Right renal cortex interstitium (tissue), 3 donors: ENCODE measurements around the gene PMAIP1. TPM values are rescaled to one million over a fixed set of nuclear protein-coding genes. Genes with fewer than 3 reads are reported as not detected.
"Not testable (repeated sequence)": the region's sequence is repeated elsewhere in the genome, so short reads cannot be mapped to it uniquely, and the experiment has no call there.

Experiments
- DNase-seq, 3 donors: peaks; one replicate each; pipeline ENCODE4 v3.0.0-alpha.2; 2013; ENCODE audit warnings: low read depth in 3 of 3, low spot score in 2 of 3
- polyA plus RNA-seq, 3 donors: library from polyadenylated mRNA; unstranded; fragments of 120-200 nt; gene quantifications; one replicate each; pipeline ENCODE4 v1.2.1, GENCODE V29; 2013; ENCODE audit not compliant: insufficient read length in 3 of 3

Gene PMAIP1
- polyA plus RNA-seq, 3 donors, result 3.1 to 3.8 (median 3.2) TPM

DNA sequence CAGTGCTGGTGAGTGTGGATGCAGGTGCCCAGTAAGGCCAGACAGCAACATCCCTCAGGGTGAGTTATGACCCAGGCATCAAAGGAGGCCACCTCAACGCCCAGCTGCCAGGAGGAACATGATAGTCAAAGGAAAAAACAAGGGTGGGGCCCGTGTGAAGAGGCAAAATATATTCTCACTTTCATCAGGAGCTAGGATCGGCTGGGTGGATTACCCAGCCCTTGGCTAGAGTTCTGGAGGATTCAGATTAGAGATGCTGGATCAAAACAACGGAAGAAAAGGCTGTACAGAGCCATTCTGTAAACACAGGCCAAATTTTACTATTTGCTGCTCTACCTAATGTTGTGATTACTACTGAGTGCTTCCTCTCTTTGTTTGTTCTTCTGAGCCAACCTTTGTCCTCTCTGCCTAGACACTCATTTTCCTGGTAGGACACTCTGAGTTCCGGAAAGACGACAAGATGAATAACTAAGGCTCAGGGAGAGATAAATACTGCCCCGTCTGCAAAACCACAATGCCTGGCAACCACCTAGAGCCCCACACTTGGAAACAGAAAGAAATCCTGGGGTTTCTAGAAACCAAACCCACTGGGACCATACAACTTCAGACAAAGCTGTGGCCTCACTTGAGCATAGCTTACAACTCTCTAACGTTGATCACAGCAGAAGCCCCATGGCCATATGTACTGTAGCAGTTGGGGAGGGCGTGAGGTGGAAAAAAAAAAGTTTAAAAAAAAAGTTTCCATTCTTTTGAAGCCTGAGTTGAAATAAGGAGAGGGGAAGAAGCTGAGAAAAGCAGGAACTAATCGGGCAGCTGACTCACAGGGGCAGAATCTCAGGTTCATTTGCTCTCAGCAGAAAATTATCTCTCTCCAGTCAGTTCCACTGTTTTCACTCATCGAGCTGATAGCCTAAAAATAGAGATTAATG lies 17.8 kb upstream of the PMAIP1 start:
- no peak for DNase-seq

DNA sequence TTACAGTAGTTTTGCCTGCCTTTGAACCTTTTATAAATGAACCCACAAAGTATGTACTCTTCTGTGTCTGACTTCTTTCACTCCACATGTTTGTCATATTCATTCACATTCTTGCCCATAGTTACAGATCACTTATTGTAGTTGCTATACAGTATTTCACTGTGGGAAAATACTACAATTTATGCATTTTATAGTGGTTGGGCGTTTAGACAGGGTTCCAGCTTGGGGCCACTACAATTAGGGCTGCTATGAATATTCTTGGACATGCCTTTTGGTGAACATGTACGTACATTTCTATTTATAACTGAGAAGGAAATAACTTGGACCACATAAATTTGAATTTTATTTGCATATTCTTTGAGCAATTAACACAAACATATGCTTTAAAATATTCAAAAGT lies 15.4 kb upstream of the PMAIP1 start:
- DNase-seq, result no peak

DNA sequence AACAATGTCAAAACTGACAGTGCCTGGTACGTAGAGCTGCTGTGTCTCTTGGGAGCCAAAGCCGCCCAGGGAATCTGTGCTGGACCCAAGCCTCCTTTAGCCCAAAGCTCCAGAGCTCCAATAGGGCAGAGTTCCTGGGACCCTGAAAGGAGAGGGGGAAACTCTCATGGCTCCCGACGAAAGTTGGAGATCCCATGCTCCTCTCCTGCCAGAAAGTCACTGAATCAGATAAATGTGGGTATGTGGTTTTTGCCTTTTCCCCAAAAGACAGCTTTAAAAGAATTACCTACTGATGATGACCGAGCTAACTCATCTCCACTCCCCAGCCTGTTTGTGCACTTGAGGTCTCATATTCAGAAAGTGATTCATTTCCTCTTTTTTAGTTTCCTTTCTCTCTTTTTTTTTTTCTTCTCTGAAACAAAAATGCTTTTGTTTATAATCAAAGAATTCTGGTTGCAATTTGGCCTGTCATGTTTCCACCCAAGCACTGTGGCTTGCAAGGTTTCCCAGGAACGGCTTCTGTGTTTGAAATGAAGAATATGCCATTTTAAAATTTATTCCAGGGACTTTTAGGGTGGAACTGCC lies 14.1 kb upstream of the PMAIP1 start:
- DNase-seq, result no peak

DNA sequence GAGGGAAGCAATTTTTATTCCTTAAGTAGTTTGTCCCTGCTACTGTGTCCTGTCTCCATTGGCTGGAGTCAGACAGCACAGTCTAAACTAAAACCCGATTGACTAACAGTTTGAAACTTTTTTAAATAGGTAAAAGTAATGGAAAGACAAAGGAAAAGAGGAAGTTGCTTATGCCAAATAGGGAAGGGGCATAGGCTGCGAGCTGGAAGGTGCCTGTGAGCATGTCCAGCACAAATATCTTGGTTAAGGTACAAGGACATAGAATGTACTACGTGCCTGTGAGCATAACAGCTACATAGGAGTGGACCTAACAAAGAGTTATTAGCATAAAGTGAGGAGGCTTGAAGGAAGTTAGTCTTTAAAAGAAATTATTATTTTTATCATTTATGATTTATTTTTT lies 13.4 kb upstream of the PMAIP1 start:
- not testable (repeated sequence) for DNase-seq

DNA sequence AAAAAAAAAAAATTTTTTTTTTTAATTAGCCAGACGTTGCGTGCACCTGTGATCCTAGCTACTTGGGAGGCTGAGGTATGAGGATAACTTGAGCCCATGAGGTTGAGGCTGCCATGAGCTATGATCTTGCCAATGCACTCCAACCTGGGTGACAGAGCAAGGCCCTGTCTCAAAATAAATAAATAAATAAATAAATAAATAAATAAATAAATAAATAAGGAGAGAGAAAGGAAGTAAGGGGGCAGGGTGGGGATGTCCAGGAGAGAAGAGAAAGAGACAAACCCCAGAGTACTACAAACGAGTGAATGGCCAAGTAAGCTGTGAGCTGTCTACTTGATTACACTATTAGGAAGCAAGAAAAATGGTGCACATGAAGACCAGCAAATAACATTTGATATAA lies 7.7 kb upstream of the PMAIP1 start:
- DNase-seq, result no peak

DNA sequence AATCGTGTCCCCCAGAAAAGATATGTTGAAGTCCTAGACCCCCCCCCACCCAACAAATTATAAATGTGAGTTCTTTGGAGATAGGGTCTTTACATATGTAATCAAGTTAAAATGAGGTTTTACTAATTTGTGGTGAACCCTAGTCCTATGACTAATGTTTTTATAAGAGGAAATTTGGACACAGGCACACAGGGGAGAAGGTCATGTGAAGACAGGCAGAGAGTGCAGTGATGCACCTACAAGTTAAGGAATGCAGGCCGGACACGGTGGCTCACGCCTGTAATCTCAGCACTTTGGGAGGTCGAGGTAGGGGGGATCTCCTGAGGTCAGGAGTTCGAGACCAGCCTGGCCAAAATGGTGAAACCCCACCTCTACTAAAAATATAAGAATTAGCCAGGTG lies 5.8 kb upstream of the PMAIP1 start:
- no peak for DNase-seq

DNA sequence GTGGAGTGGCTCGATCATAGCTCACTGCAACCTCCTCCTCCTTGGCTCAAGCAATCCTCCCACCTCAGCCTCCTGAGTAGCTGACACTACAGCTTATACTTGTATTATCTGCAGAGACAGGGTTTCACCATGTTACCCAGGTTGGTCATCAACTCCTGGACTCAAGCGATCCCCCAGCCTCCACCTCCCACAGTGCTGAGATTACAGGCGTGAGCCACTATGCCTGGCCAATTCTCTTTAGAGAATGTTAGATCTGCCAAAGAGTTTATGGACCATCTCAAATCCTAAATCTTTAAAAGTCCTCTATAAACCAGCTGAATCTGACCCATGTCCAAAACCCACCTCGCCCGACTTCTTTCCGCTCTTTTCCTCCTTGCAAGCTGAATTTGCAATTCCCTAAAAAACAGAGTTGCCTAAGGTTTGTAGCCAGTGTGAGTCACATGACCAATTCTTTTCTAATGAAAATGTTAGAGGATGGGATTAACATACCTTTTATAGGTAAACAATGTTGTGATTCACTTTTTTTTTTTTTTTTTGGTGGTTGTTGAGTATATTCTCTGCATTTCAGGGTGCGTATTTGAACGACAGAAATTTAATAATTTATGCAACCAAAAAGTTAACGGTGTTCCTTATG lies 2.4 kb upstream of the PMAIP1 start:
- no peak for DNase-seq

DNA sequence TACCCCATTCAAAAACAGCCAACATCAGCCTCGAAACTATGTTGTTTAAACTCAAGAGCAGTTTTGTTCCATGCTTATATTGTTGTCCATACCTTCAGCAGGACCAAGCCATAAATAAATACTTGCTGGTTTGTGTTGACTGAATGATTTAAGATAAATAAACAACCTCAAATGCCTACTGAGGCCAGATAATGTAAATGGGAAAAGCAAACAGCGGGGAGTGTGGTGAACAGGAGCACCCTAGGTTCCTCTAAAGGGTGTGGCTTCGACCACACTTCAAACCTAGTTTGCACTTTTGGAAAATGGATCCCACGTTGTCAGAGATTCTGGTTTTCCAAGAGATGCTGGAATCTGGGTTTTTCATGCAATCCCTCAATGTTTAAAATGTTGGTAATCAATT lies 1.7 kb upstream of the PMAIP1 start:
- DNase-seq, result no peak

DNA sequence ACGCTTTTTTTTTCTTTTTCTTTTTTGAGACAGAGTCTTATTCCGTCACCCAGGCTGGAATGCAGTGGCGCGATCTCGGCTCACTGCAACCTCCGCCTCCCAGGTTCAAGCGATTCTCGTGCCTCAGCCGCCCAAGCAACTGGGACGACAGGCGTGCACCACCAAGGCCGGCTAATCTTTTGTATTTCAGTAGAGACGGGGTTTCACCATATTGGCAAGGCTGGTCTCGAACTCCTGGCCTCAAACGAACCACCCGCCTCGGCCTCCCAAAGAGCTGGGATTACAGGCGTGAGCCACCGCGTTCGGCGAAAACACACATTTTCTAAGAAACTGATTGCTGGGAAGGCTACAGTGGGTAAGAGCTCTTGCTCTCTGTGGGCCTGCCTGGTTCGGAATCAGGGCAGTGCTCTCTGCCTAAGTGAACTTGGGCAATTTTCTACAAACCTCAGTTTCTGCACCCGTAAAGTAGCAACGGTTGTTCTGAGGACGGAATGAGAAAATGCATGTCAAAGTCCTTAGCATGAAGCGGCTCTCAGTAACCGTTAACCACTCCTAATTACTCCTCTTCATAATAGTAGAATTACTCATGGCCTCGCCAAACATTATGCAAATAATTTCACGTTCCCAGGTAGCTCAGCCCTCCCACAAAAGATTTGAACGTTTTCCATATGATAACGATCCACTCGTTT lies 1.0 kb upstream of the PMAIP1 start:
- DNase-seq, result no peak

DNA sequence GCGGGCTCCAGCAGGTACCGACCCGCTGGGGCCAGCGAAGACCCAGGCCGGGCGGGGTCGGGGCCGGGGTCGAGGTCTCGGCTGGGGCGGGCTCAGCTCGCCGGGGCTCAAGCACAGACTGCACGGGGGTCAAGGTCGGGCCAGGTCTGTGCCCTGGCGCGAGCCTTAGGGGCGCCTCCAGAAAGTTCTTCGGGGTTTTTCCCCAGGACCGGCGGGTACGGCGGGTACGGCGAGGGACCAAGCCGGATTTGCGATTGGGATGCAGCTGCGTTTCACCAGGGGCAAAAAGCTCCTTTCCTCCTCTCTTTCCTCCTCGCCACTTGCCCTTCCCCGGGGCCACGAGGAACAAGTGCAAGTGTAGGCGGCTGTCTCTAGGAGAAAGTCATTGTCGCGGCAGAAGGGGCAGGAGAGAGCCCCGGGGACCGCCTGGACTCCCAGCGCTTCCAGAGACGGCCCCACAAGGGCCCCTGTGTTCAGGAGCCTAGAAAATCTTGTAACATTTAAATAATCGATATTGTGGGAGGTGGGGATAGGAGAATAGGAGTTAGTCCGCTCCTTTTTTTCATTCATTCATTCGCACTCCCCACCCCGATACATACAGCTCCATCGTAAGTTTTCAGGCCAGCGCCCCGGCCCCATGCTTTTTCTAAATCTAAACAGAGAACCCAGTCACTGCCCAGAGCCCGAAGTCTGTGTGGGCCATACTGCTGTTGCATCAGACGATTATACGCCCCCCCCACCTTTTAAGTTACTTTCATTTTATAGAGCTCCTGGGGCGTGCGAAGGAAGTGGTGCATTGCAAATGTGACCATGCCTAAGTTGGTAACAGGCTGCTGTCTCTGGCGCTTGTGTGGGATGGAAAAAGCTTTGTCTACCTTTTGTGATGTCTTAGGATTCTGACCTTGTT lies 679 bp downstream of the PMAIP1 start:
- no peak for DNase-seq

DNA sequence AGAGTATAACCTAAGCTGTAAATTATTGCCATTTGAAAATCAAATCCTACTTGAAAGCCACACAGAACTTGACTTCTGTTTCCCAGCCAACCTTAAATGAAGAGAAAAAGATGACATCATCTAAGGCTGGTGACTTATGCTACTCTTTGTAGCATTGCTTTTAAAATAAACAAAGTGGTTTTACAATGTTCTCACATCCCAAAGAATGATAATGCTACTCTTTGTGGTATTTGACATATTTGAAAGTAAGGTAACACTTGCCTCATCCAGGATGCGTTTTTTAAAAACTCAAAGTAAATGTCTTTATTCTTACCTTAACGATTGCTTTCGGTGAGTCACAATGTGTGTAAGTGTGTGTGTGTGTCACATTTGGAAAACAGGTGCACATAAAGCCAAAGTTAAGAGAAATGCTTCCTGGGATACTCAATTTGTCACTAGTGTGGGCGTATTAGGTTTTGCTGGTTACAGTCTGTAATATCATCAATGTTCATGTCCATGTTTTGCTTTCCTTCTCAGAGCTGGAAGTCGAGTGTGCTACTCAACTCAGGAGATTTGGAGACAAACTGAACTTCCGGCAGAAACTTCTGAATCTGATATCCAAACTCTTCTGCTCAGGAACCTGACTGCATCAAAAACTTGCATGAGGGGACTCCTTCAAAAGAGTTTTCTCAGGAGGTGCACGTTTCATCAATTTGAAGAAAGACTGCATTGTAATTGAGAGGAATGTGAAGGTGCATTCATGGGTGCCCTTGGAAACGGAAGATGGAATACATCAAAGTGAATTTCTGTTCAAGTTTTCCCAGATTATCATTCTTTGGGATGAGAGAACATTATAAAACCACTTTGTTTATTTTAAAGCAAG lies 2.6 kb downstream of the PMAIP1 start:
- no peak for DNase-seq

DNA sequence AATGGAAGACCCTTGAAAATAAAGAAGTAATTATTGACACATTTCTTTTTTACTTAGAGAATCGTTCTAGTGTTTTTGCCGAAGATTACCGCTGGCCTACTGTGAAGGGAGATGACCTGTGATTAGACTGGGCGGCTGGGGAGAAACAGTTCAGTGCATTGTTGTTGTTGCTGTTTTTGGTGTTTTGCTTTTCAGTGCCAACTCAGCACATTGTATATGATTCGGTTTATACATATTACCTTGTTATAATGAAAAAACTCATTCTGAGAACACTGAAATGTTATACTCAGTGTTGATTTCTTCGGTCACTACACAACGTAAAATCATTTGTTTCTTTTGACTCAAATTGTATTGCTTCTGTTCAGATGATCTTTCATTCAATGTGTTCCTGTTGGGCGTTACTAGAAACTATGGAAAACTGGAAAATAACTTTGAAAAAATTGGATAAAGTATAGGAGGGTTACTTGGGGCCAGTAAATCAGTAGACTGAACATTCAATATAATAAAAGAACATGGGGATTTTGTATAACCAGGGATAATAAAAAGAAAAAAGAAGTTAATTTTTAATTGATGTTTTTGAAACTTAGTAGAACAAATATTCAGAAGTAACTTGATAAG lies 3.3 kb downstream of the PMAIP1 start:
- no peak for DNase-seq

DNA sequence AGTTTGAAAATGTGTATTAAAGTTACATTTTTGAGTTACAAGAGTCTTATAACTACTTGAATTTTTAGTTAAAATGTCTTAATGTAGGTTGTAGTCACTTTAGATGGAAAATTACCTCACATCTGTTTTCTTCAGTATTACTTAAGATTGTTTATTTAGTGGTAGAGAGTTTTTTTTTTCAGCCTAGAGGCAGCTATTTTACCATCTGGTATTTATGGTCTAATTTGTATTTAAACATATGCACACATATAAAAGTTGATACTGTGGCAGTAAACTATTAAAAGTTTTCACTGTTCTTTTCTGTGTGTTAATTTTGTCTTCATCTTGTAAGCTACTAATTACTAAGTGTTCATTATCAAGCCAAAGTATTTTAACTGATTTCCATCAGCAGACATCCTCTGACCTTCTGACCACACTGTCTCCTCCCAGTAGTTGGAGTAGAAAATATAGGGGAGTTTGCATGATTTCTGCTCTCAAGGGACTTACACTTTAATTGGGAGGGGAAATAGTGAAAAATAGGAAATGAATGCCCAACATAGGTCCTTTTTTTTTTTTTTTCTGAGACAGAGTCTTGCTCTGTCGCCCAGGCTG lies 4.3 kb downstream of the PMAIP1 start:
- no peak for DNase-seq

DNA sequence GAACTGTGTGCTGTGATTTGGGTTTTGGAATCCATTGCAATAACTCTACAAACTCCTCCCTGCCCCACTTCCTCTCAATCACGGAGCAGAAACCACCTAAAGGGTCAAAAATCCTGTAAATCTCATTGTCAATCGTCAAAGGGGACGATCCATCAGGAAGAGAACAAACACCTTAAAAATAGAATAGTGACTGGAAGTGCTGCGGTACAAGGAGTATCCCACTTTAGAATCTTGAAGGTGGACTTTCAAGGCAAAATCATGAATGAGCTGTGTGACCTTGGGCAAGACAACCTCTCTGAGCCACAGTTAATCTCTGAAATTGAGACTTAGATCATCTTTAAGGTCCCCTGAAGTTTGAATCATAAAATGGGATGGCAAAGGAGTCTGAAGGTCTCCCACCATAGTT lies 5.9 kb downstream of the PMAIP1 start:
- no peak for DNase-seq

DNA sequence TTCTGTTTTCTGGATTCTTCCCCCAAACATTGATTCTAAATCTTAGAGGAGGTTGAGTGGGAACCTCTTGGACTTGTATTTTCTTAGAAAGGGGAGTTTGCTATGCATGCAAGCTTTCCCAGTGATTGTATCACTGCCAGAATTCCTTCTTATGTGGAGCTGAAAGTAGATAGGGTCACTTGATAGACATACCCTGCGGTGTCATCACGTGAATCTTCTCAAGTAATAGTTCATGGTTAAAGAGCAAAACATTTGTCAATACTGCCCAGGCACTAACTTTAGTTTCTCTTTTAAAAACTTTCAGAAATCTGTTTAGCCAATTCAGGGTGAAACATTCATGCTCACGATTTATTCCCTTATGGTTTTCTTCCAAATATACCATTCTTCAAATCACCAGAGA lies 6.4 kb downstream of the PMAIP1 start:
- DNase-seq, result no peak

DNA sequence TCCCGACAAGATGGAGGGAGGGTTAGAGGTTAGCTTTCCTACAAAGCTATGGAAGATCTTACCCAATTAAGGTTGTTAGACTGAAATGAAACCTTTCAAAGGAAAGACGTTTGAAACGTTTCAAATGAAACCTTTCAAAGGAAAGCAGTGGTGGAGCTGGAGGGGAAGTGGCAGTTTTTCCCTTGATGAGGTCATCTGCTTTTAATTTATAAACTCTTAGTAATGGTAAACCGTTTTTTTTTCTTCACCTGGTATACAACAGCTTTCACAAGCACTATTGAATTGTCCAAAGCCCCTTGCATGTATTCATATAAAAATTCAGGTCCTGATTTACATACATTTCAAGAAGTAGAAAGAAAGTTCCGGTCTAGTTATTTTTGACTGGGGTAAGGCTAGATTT lies 7.4 kb downstream of the PMAIP1 start:
- DNase-seq, result no peak

DNA sequence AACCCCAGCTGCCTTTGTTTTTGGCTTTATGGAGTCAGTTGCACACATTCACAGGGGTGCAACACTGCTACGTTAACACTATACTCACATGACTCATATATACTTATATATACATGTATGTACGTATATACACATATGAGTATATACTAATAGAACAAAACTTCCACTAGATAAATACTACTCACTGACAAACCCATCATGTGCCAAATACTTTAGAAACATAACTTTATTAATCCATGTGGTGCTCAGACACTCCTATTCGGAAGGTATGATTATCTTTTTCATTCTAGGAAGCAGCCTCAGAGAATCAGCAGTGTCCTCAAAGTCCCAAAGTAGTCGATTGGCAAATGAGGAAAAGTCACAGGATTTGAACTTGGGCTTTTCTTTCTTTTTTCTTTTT lies 7.9 kb downstream of the PMAIP1 start:
- DNase-seq, result no peak

DNA sequence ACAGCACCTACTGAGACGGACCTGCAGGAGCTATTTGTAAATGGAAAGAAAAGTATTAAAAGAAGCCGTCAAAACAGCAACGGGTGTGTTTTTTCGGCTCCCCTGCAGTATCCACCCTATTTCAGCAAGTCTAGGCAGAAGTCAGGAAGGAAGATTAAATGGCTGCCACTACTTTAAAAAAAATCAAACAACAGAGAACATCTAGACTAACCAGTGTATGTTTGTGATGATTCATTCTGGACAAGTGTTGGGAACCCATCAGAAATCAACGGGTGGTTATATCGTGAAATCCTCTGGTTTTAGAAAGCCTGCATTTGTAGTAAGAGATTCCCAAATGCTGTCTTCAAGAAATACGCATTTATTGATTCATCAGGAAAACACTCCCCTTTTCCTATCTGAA lies 9.0 kb downstream of the PMAIP1 start:
- DNase-seq, result no peak
